GM18505 (cell line): ENCODE results near the gene NMD3.

Experiments used
- ATAC-seq: cut with Tn5 transposase; IDR thresholded peaks from one replicate; pipeline ENCODE4 v1.9.1; 2021; ENCODE audit not compliant: unreplicated experiment
- POLR2A ChIP-seq: IDR thresholded peaks from 4 replicates; pipeline ENCODE4 v1.6.1; 2011; ENCODE audit warnings: borderline replicate concordance; ENCODE audit not compliant: insufficient read depth, insufficient read length; ENCODE audit errors: extremely low read depth

NMD3 gene

GRCh38 chr3:161251716-161252115 lies 30.6 kb downstream of the NMD3 start:
- no peak for ATAC-seq
- no peak for TF ChIP-seq POLR2A

DNA sequence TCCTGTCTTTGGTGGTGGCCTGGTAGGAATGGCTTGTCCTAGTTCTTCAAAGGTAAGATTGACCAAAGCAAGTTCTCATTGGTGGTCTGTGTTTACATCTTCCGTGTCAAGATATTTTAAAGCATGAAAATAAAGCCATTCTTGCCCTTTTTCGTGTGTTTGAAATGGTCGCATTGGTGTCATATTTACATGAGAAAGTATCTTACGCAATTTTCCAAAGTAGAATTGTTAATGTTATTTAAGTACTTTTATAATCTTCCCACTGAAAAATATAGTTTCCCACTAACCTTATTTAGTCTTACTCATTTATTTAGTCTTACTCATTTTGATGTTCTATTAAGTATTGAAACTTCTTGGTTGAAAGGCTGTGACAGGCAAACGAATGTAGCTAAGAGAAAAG lies 31.0 kb downstream of the NMD3 start:
- no peak for ATAC-seq
- no peak for TF ChIP-seq POLR2A

DNA sequence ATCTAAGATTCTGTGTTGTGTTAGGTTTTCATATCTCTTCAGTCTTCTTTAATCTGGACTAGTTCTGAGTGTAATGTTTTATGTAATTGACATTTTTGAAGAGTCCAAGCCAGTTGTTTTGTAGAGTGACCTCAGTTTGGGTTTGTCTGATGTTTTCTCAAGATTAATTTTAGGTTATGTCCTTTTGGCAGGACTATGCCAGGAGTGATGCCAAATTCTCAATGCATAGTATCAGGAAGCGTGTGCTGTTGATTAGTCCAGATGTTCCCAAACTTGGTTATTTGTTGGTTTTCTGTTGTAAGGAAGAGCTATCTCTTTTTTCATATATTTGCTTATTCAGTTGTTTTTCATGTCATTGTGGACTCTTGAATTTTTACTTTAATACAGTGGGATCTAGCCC lies 32.6 kb downstream of the NMD3 start:
- no peak for ATAC-seq
- no peak for TF ChIP-seq POLR2A

DNA sequence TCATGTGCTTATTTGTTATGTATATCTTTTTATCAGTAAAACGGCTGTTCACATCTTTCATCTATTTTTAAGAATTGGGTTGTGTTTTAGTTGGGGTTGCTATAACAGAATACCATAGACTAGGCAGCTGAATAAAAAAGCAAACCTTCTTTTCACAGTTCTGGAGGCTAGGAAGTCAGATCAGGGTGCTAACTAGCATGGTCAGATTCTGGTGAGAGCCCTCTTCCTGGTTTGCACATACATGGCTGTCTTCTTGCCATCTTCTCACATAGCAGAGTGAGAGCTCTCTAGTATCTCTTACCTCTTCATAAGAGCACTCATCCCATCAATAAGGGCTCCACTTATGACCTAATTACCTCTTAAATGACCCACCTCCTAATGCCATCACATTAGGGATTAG lies 33.8 kb downstream of the NMD3 start:
- no peak for TF ChIP-seq POLR2A
- ATAC-seq, result no peak

- no peak for ATAC-seq
- no peak for TF ChIP-seq POLR2A
Measured at GRCh38 chr3:161263057-161263456, 41.9 kb downstream of the NMD3 start.

- no peak for TF ChIP-seq POLR2A
- no peak for ATAC-seq
Measured at GRCh38 chr3:161264852-161265251, 43.7 kb downstream of the NMD3 start.

GRCh38 chr3:161265916-161266571 lies 44.9 kb downstream of the NMD3 start:
- no peak for TF ChIP-seq POLR2A

DNA sequence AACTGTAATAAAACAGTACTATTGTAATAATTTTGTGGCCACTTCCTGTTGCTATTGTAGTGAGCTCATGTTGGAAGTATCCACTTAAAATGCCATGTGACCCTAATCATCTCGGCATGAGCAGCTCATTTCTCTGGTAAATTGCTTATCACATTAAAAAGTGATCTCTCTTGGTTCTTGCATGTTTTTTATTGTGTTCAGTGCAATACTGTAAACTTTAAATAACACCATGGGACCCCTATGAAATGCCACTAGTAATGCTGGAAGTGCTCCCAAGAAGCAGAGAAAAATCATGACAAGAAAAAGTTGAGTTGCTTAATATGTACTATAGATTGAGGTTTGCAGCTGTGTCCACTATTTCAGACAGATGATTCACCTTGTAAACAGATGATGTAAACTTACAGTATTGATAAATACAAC lies 45.6 kb downstream of the NMD3 start:
- no peak for TF ChIP-seq POLR2A
- ATAC-seq, result no peak

More at GRCh38 chr3:161265916-161266571, 44.9 kb downstream of the NMD3 start:
- no peak for ATAC-seq

DNA sequence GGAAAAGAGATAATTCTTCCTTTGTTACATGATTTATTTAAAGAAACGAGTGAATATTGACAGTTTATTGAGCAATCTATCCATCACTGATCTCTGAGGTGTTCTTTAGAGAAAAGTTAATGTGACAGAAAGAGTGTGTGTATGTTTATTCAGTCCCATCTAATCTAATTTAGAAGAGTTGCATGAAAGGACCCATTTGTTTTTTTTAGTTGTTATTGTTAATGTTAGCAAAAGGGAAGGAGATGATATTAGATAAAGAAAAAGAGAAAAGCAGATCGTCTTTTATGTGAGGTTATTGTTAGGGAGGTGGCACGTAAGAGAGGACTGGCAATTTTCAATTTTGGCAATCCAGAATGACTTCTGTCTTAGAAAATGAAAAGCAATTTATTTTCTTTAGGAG lies 46.5 kb downstream of the NMD3 start:
- ATAC-seq, result no peak
- TF ChIP-seq POLR2A, result no peak

DNA sequence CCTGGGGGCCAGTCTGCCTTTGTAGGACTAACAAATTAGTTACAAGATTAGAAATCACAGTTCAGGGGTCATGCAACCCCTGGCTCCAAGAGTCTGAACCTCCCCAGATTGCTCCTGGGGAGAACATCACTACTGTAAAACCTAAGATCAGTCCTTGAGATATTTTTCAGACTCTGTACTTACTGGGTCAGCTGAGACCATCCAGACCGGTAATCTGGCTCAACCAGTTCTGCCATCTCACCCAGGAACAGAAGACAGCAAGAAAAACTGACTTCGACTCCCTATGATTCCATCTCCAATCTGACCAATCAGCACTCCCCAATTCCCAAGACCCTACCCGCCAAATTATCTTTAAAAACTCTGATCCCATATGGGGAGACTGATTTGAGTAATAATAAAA lies 47.5 kb downstream of the NMD3 start:
- ATAC-seq, result no peak
- TF ChIP-seq POLR2A, result no peak

GRCh38 chr3:161270991-161271390 lies 49.9 kb downstream of the NMD3 start:
- TF ChIP-seq POLR2A, result no peak
- ATAC-seq, result no peak

- ATAC-seq, result no peak
Measured at GRCh38 chr3:161271646-161272045, 50.5 kb downstream of the NMD3 start.

GRCh38 chr3:161272524-161272923 lies 51.4 kb downstream of the NMD3 start:
- no peak for TF ChIP-seq POLR2A
- ATAC-seq, result no peak

More at GRCh38 chr3:161271646-161272045, 50.5 kb downstream of the NMD3 start:
- no peak for TF ChIP-seq POLR2A

- TF ChIP-seq POLR2A, result no peak
- no peak for ATAC-seq
Measured at GRCh38 chr3:161273589-161274218, 52.6 kb downstream of the NMD3 start.
